SJCRH30 (cell line): Measurements from ENCODE around the gene DEAF1. TPM values are rescaled to one million over a fixed set of nuclear protein-coding genes. Genes with fewer than 3 reads are reported as not detected.

Source experiments
- DNase-seq, 2 experiments: peaks; one replicate each; pipeline ENCODE4 v3.0.0-alpha.2; 2015 to 2020
- H3K27ac ChIP-seq: fragments of 250-450 bp; sonication (Bioruptor Pico); 2 replicates; pipeline ENCODE4 v1.5.1; 2020; ENCODE audit warnings: mild to moderate bottlenecking, moderate library complexity
- H3K27me3 ChIP-seq: fragments of 250-450 bp; sonication (Bioruptor Pico); 2 replicates; pipeline ENCODE4 v1.5.1; 2020; ENCODE audit warnings: mild to moderate bottlenecking, moderate library complexity
- H3K36me3 ChIP-seq: fragments of 250-450 bp; sonication (Bioruptor Pico); 2 replicates; pipeline ENCODE4 v1.5.1; 2020; ENCODE audit warnings: mild to moderate bottlenecking, moderate library complexity
- H3K4me1 ChIP-seq: fragments of 250-450 bp; sonication (Bioruptor Pico); 2 replicates; pipeline ENCODE4 v1.5.1; 2020; ENCODE audit warnings: mild to moderate bottlenecking, moderate library complexity
- H3K4me3 ChIP-seq: fragments of 250-450 bp; sonication (Bioruptor Pico); 2 replicates; pipeline ENCODE4 v1.5.1; 2020; ENCODE audit warnings: mild to moderate bottlenecking, moderate library complexity
- H3K9me3 ChIP-seq: fragments of 250-450 bp; sonication (Bioruptor Pico); replicated peaks from 2 replicates; pipeline ENCODE4 v1.5.1; 2020; ENCODE audit warnings: mild to moderate bottlenecking, moderate library complexity
- total RNA-seq: library from RNA; depleted of rRNA; stranded (reverse); fragments of >200 nt; shearing (Covaris generic); gene quantifications from 2 replicates; pipeline ENCODE4 v1.2.3, GENCODE V29; 2014

Gene DEAF1
- total RNA-seq, 1 experiment from 2014 or later, result 33.6 TPM

DNA sequence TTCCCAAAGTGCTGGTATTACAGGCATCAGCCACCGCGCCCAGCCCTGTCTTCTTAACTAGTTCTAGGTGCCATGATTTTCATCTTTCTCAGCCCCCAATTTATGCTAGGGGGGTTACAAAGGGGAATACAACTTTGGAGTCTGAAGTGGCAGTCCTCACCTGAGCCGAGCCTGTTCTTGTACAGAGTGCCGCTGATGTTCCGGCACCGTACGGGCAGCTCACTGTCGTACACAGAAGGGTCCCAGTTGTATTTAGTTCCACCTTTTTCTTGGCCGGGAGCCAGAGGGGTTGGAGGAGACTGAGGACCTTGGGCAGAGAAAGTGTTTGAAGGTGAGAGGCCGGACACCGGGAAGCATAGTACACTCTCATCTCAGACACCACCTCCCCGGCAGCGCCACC, 7.3 kb downstream of the DEAF1 start:
- peaks cover 41% of the 10 kb centered on the region for H3K36me3 ChIP-seq
- no peaks in the 10 kb centered on the region for H3K9me3 ChIP-seq
- H3K27me3 ChIP-seq, result no peaks in the 10 kb centered on the region
- DNase-seq, result no peak
- no peaks in the 10 kb centered on the region for H3K4me1 ChIP-seq
- no peak overlapping the region for H3K27ac ChIP-seq
- no peak overlapping the region for H3K4me3 ChIP-seq

DNA sequence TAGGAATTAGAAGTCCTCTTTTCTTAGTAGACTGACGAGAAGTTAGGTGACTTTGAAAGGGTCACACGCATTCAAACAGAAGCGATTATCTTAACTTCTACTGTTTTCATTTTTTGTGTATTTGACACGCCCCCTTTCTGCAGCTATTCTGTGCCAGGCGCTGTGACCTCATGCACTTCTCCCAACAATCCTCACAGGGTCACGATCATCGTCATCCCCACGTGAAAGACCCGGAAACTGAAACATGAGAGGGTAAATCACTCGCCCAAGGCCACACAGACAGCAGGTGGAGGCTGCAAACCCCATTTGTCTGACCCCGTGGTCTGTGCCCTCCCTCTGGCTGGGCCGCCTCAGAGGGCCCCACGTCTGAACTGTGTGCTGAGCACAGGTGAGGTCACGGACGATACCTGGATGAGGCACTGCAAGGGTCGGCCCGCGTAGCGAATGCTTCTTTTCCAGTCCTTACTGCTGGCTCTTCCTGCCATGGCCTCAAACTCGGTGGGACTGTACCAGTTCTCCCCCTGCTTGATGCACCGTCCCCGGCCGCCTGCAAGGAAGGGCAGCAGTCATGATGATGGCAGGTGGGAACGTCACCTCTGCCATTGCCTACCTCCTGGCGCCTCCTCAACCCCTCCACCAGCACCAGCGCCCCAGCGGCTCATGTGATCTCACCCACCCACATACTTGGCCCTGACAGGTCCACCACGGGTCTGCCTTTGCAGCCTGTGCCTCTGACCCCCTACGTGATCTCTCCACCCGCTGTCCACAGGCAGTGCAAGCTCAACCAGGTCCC, 8.4 kb downstream of the DEAF1 start:
- H3K27ac ChIP-seq, result no peak overlapping the region
- H3K27me3 ChIP-seq, result no peaks in the 10 kb centered on the region
- peaks cover 47% of the 10 kb centered on the region for H3K36me3 ChIP-seq
- DNase-seq, result no peak
- H3K4me1 ChIP-seq, result no peaks in the 10 kb centered on the region
- H3K4me3 ChIP-seq, result no peak overlapping the region
- H3K9me3 ChIP-seq, result no peaks in the 10 kb centered on the region

DNA sequence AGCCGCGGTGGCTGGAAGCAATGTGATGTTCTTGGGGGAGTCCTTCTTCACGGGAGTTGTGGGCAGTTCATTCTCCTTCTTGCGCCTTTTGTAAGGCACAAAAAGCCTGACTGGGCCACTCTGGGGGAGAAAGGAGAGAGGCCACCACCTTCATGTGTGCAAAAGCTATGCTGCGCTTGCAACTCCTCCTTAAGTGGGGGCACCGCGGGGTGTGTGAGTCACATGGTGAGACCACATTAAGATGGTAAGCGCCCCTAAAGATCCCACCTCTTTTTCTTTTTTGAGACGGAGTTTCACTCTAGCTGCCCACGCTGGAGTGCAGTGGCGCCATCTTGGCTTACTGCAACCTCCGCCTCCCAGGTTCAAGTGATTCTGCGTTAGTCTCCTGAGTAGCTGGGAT, 14.1 kb downstream of the DEAF1 start:
- Histone ChIP-seq H3K27ac (no peak overlapping the region), H3K27me3 (no peaks in the 10 kb centered on the region), H3K9me3 (no peaks in the 10 kb centered on the region), H3K4me1 (no peaks in the 10 kb centered on the region), H3K36me3 (peaks cover 32% of the 10 kb centered on the region), H3K4me3 (no peak overlapping the region)
- DNase-seq, result no peak

DNA sequence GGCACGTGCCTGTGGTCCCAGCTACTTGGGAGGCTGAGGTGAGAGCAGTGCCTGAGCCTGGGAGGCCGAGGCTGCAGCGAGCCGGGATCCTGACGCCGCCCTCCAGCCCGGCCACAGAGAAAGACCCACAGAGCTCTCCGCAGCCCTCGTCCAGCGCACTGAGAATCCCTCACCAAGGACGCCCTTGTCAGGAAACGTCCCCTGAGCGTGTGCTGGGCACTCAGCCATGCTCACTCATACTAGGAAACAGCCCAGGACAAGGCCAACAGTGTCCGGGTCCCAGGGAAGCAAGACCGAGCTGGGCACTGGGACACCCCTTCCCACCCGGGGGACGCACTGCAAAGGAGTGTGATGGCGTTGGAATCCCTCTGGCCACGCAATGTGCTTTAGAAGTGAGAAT, 14.5 kb downstream of the DEAF1 start:
- H3K36me3 ChIP-seq, result peaks cover 30% of the 10 kb centered on the region
- H3K4me1 ChIP-seq, result no peaks in the 10 kb centered on the region

DNA sequence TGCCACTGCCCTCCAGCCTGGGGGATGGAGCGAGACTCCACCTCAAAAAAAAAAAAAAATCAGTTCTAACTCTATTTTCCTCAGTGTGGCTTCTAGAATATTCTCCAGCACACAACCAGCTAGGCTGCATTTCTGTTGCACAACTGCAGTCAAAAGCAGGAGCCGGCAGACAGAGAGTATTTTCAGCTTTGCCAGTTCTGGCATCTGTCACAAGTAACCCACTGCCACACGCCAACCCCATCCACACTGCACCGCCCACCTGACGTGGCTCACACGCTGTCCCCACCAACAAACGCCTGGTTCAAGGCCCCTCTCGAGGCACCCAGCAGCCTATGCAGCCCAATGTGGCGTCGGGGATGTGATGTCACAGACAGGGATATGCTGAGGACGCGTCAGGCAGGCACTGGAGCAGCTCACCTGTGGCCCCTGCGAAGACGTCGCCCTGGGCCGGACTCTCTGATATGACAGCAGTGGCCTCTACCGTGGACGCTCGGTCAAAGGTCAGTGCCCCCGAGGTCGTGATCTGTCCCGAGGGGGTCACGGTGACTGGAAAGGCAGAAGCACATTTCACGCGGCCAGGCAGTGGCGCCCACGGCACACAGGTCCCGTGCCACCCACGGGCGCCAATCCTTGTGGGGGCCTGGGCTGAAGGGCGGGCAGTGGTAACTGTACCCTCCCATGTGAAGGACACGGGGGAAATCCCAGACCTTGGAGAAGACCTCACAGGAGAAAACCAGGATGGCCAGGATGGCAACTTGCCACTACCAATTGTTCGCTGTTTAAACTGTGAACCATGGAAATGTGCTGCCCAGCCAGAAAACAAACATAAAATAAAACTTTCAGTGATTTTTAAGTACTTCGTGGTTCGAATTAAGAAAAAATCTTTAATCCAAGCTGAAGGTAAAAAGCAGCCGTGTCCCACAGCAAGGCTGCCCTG, 15.5 kb downstream of the DEAF1 start:
- Histone ChIP-seq H3K36me3 (peaks cover 27% of the 10 kb centered on the region), H3K4me3 (no peak overlapping the region), H3K27me3 (no peaks in the 10 kb centered on the region), H3K27ac (no peak overlapping the region), H3K9me3 (no peaks in the 10 kb centered on the region), H3K4me1 (no peaks in the 10 kb centered on the region)
- DNase-seq, result no peak

More for the DNA sequence above, 14.5 kb downstream of the DEAF1 start:
- no peak for DNase-seq
- Histone ChIP-seq H3K27me3 (no peaks in the 10 kb centered on the region), H3K27ac (no peak overlapping the region), H3K4me3 (no peak overlapping the region), H3K9me3 (no peaks in the 10 kb centered on the region)

DNA sequence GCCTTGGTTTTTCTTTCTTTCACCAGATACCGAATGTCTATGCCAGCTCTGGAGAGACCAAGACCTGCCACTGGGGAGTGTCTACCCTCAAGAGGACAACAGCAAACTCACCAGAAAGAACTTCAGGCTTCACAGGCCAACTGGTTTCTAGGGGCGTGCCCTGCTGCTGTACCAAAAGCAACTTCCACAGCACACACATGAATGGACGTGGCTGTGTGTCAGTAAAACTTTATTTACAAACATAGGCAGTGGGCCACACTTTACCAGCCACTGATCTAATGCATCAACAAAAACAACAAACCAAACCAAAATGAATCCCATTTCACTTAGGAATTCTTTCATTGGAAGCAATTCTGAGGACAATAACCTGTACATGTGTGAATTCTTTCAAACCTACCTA, 16.7 kb downstream of the DEAF1 start:
- Histone ChIP-seq H3K27ac (no peak overlapping the region), H3K27me3 (no peaks in the 10 kb centered on the region), H3K9me3 (no peaks in the 10 kb centered on the region), H3K4me3 (no peak overlapping the region), H3K36me3 (peaks cover 25% of the 10 kb centered on the region), H3K4me1 (no peaks in the 10 kb centered on the region)
- no peak for DNase-seq

DNA sequence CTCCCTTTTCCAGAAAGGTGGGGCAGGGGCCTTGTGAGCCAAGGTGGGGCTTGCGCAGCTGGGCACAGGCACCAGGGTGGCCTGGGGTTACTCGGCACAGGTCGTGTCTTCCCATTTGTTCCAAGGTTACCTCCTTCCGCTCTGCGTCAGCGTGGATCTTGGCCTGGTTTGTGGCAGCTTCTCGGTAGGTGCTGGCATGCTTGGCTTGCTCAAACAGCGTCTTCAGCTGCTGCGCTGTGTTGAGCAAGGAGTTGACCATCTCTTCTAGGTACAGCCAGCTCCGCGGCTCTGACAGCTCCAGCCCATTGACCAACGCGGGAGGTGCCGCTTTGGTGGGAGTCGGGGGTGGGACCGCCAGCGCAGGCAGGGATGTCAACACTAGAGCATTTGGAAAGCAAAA, 20.6 kb downstream of the DEAF1 start:
- Histone ChIP-seq H3K9me3 (no peaks in the 10 kb centered on the region), H3K27me3 (no peaks in the 10 kb centered on the region), H3K36me3 (peaks cover 33% of the 10 kb centered on the region), H3K27ac (no peak overlapping the region), H3K4me3 (no peak overlapping the region), H3K4me1 (no peaks in the 10 kb centered on the region)
- DNase-seq, result no peak

DNA sequence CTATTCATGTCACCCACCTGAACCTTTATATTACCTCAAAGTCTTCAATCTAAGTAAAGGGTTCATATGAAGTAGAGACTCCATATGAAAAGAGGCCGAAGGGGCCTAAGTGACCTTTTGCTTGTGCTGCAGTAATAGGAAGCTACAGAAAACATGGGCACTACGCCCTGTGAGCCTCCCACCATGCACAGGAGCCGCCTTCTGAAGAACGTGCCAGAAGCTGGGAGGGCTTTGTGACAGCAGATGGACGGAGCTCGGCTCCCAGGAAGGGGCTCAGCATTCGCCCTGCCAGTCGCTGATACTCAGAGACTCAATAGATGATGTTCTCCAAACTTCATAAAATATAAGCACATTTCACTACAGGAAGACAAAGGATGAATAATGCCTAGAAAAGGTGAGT, 21.2 kb downstream of the DEAF1 start:
- H3K4me3 ChIP-seq, result no peak overlapping the region
- no peak for DNase-seq
- no peaks in the 10 kb centered on the region for H3K27me3 ChIP-seq
- H3K4me1 ChIP-seq, result no peaks in the 10 kb centered on the region
- H3K36me3 ChIP-seq, result peaks cover 33% of the 10 kb centered on the region
- no peaks in the 10 kb centered on the region for H3K9me3 ChIP-seq
- no peak overlapping the region for H3K27ac ChIP-seq

DNA sequence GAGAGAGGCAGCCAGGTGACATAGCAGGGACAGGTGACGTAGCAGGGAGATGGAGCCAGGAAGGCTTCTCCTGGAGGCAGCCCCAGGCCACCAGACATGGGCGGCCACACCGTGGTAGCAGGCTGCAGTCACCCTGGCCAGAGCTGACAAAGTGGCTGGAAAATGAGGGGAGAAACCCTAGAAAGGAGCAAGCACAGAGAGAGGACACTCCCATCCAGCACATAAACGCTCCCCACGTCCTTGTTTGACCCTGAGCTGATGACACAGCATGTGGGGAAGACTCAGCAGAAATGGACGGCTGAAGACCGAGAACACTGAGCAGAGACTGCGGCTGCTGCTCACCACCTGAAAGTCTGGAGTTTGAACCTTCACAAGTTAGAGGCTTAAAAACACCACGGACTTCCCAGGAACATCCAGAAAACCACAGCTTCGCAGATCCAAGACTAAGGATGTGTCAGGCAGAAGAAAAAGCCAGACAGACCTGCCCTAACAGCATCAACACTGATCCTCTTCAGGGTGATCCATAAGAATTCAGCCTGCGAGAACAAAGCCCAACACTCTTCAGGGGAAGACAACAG, 29.2 kb downstream of the DEAF1 start:
- DNase-seq, result no peak
- H3K27ac ChIP-seq, result peak overlapping the region; percentile 96
- peaks cover 19% of the 10 kb centered on the region for H3K4me1 ChIP-seq
- H3K27me3 ChIP-seq, result no peaks in the 10 kb centered on the region
- H3K36me3 ChIP-seq, result peaks cover 18% of the 10 kb centered on the region
- peak overlapping the region; percentile 0; the same call in 1 of the 2 replicates for H3K4me3 ChIP-seq
- H3K9me3 ChIP-seq, result no peaks in the 10 kb centered on the region

DNA sequence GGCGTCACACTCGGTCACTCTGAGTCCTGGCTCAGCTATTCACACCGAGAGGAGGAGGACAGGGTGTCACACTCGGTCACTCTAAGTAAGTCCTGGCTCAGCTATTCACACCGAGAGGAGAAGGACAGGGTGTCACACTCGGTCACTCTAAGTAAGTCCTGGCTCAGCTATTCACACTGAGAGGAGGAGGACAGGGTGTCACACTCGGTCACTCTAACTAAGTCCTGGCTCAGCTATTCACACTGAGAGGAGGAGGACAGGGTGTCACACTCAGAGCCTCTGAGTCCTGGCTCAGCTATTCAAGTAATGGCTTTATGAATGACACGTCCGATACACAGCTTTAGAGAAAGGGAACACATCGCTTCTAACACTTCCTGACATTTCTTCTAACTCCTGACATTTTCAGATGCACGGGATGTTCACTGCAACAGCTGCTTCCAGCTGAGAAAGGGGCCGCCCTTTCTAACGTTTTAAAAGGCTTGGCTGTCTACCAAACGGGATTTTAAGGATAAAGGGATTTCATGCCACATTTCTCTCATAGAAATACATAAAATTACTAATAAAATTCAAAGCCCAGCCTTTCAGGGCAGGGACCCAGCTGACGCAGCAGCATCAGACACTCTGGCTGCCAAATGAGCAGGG, 29.8 kb downstream of the DEAF1 start:
- H3K4me3 ChIP-seq, result no peak overlapping the region
- peaks cover 16% of the 10 kb centered on the region for H3K36me3 ChIP-seq
- peak; percentile 91 to 98 for DNase-seq
- peak overlapping the region; percentile 96 for H3K27ac ChIP-seq
- H3K4me1 ChIP-seq, result peaks cover 19% of the 10 kb centered on the region
- H3K9me3 ChIP-seq, result no peaks in the 10 kb centered on the region
- no peaks in the 10 kb centered on the region for H3K27me3 ChIP-seq

DNA sequence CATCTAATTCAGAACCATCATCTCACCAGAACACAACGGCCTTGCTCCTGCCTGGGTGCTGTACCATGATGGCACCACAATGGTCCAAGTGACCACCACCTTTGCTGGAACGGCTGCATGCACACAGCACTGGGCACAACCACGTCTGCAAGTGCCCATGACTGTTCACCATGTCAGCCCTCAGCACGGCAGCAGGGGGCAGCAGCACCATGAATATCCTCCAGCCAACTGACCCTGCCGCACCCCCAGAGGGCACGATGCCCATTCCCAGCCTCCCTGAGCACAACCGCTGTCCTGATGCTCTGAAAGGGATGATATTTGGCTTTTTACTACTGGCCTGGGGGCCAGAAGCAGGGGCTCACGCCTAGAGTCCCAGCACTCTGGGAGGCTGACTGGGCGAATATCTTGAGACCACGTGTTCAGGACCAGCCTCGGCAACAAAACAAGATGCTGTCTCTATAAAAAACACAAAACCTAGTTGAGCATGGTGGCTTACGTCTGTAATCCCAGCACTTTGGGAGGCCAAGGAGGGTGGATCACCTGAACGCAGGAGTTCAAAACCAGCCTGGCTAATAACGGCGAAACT, 32.2 kb downstream of the DEAF1 start:
- Histone ChIP-seq H3K27ac (no peak overlapping the region), H3K4me1 (peaks cover 13% of the 10 kb centered on the region), H3K27me3 (no peaks in the 10 kb centered on the region), H3K9me3 (no peaks in the 10 kb centered on the region), H3K4me3 (no peak overlapping the region), H3K36me3 (peaks cover 19% of the 10 kb centered on the region)
- DNase-seq, result peak; percentile 71 to 75

DNA sequence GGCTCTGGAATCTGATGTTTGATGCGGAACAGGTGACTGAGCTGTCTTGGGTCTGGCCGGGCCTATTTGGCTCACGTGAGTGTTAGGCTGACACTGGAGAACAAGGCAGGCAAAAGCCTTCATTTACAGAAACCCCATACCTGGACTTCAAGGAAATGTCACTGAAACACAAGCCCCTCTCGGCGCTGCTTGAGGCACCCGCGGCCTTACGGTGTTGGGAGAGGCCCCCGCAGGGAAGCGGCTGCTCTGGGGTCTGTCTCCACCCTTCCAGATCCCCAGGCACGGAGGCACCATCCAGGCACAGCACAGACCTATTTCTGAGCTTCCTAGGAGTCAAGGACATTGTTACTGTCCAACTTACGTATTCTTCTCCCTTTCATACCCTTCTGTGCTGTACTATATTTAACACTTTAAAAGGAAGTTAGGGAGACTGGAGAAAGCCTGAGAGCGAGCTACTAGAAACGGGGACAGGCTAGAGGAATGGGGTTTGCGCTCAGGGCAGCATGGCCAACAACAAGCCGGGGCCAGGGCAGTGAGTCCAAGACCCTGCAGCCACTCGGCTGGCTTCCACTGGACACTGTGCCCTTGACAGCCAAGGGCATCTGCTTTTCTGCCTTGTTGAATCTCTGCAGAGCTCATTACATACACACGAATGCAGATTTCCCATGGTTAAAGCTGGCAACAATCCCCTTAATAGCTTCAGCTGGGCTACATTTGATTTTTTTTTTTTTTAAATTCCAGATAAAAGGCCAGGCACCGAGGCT, 34.2 kb downstream of the DEAF1 start:
- H3K4me1 ChIP-seq, result peaks cover 4% of the 10 kb centered on the region
- no peak for DNase-seq
- H3K4me3 ChIP-seq, result no peak overlapping the region
- H3K36me3 ChIP-seq, result peaks cover 14% of the 10 kb centered on the region; the same call in 1 of the 2 replicates
- no peaks in the 10 kb centered on the region for H3K9me3 ChIP-seq
- H3K27ac ChIP-seq, result no peak overlapping the region
- no peaks in the 10 kb centered on the region for H3K27me3 ChIP-seq

DNA sequence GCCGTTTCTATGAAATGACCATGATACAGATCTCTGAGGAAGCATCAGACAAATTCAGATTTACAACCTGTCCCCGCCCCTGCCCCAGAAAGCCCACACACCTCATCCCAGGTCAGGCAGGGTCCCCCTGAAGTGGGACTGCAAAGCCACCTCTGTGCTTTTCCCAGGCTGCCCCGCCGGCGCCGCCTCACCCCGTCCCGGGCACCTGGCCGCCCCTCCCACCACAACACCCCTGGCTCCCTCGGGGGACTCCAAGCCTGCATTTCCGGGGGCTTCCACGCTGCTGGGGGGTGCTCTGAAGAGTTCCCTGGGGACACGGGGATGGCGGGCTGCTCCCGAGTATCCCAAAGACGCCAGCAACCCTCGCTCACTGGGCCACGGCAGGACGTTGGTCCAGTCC, 34.7 kb downstream of the DEAF1 start:
- Histone ChIP-seq H3K4me1 (no peaks in the 10 kb centered on the region), H3K27me3 (no peaks in the 10 kb centered on the region), H3K9me3 (no peaks in the 10 kb centered on the region), H3K36me3 (peaks cover 14% of the 10 kb centered on the region; the same call in 1 of the 2 replicates), H3K4me3 (no peak overlapping the region), H3K27ac (no peak overlapping the region)
- no peak for DNase-seq
